ENCODE results near the gene CCDC33.

GRCh38 chr15:74202452-74203401 is 33.4 kb upstream of the CCDC33 start, which contains the start of gene STRA6:
- TF ChIP-seq, protein P1, sequence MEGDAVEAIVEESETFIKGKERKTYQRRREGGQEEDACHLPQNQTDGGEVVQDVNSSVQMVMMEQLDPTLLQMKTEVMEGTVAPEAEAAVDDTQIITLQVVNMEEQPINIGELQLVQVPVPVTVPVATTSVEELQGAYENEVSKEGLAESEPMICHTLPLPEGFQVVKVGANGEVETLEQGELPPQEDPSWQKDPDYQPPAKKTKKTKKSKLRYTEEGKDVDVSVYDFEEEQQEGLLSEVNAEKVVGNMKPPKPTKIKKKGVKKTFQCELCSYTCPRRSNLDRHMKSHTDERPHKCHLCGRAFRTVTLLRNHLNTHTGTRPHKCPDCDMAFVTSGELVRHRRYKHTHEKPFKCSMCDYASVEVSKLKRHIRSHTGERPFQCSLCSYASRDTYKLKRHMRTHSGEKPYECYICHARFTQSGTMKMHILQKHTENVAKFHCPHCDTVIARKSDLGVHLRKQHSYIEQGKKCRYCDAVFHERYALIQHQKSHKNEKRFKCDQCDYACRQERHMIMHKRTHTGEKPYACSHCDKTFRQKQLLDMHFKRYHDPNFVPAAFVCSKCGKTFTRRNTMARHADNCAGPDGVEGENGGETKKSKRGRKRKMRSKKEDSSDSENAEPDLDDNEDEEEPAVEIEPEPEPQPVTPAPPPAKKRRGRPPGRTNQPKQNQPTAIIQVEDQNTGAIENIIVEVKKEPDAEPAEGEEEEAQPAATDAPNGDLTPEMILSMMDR (IDR thresholded peaks at IDR 0.05; ENCODE audit: low read depth, low read length), result no peak
- TF ChIP-seq EZH2phosphoT487 (IDR thresholded peaks at IDR 0.05; ENCODE audit: low read depth), result no peak

Measured in OCI-LY3 (cell line).